IMR-90 (cell line): ENCODE measurements around the gene BRIP1. TPM values are rescaled to one million over a fixed set of nuclear protein-coding genes. Genes with fewer than 3 reads are reported as not detected.

ENCODE experiments used
- ATAC-seq: fragments of 200-7000 bp; cut with Tn5 transposase; 2 replicates; pipeline ENCODE4 v1.9.1; 2020; ENCODE audit warnings: low read depth, mild to moderate bottlenecking, moderate library complexity
- BruUV-seq: library from RNA; stranded (reverse); fragments of 400-500 nt; replicated peaks from 2 replicates; lab custom pipeline; 2021; lab: Mats Ljungman, UMichigan
- CTCF ChIA-PET: fragments of 300-600 bp; formaldehyde crosslinking; extraction: SDS; loops from one replicate; lab custom pipeline; 2021; ENCODE audit warnings: antibody characterized with exemption; lab: Yijun Ruan, JAX
- POLR2A ChIA-PET: fragments of 300-600 bp; sonication (Branson Sonifier 250); formaldehyde crosslinking; loops from one replicate; lab custom pipeline; 2022; ENCODE audit warnings: antibody characterized with exemption; ENCODE audit not compliant: unreplicated experiment; lab: Charles Lee
- DNase-seq: peaks from one replicate; pipeline ENCODE4 v3.0.0; 2013
- H2AFZ ChIP-seq: replicated peaks from 2 replicates; pipeline ENCODE3; 2013; ENCODE audit warnings: low read length, mild to moderate bottlenecking; ENCODE audit not compliant: poor library complexity
- H2AK5ac ChIP-seq: 2 replicates; pipeline ENCODE4 v1.6.1; 2013; ENCODE audit warnings: low read depth, low read length, inconsistent platforms
- H2AK9ac ChIP-seq: replicated peaks from 2 replicates; pipeline ENCODE3; 2013; ENCODE audit warnings: mild to moderate bottlenecking, low read depth, low read length, moderate library complexity; ENCODE audit not compliant: poor library complexity
- H2BK120ac ChIP-seq: 2 replicates; pipeline ENCODE4 v1.6.1; 2013; ENCODE audit warnings: low read depth, low read length, inconsistent platforms
- H2BK15ac ChIP-seq: 3 replicates; pipeline ENCODE4 v1.6.1; 2013; ENCODE audit warnings: low read depth, low read length, inconsistent platforms
- H2BK20ac ChIP-seq: 2 replicates; pipeline ENCODE4 v1.6.1; 2013; ENCODE audit warnings: low read depth, mild to moderate bottlenecking, inconsistent platforms, low read length, moderate library complexity
- H2BK5ac ChIP-seq: 2 replicates; pipeline ENCODE4 v1.6.1; 2013; ENCODE audit warnings: mild to moderate bottlenecking, low read depth, low read length, inconsistent platforms; ENCODE audit not compliant: poor library complexity, severe bottlenecking
- H3K14ac ChIP-seq: replicated peaks from 2 replicates; pipeline ENCODE4 v1.6.1; 2013; ENCODE audit warnings: low read depth, low read length, inconsistent platforms
- H3K18ac ChIP-seq: 2 replicates; pipeline ENCODE4 v1.6.1; 2013; ENCODE audit warnings: low read depth, low read length, control low read depth
- H3K23ac ChIP-seq: 2 replicates; pipeline ENCODE4 v1.6.1; 2013; ENCODE audit warnings: low read depth, low read length, inconsistent platforms
- H3K27ac ChIP-seq: 2 replicates; pipeline ENCODE4 v1.5.1; 2013; ENCODE audit warnings: mild to moderate bottlenecking, control low read depth, low read length; ENCODE audit not compliant: insufficient read depth
- H3K27me3 ChIP-seq: 2 replicates; pipeline ENCODE4 v1.6.1; 2013; ENCODE audit warnings: low read length; ENCODE audit not compliant: control insufficient read depth, insufficient read depth
- H3K36me3 ChIP-seq: 2 replicates; pipeline ENCODE4 v1.6.1; 2013; ENCODE audit warnings: low read length, mixed read lengths; ENCODE audit not compliant: control insufficient read depth, insufficient read depth
- H3K4ac ChIP-seq: 2 replicates; pipeline ENCODE4 v1.6.1; 2013; ENCODE audit warnings: low read depth, low read length, inconsistent platforms
- H3K4me1 ChIP-seq: 2 replicates; pipeline ENCODE4 v1.6.1; 2013; ENCODE audit warnings: low read length, mixed read lengths; ENCODE audit not compliant: control insufficient read depth, insufficient read depth
- H3K4me2 ChIP-seq: 2 replicates; pipeline ENCODE4 v1.6.1; 2013; ENCODE audit warnings: low read depth, mild to moderate bottlenecking, control low read depth, low read length, moderate library complexity
- H3K4me3 ChIP-seq: 2 replicates; pipeline ENCODE4 v1.5.1; 2013; ENCODE audit warnings: low read depth, mild to moderate bottlenecking, control low read depth, low read length, moderate library complexity; ENCODE audit not compliant: insufficient read depth
- H3K56ac ChIP-seq: 2 replicates; pipeline ENCODE4 v1.6.1; 2013; ENCODE audit warnings: low read length, inconsistent platforms; ENCODE audit not compliant: insufficient read depth; ENCODE audit errors: extremely low read depth
- H3K79me1 ChIP-seq, 2 experiments: 2 replicates each; pipeline ENCODE4 v1.6.1; 2013; ENCODE audit warnings: low read length in 2 of 2, inconsistent platforms in 1 of 2, low read depth in 1 of 2
- H3K9ac ChIP-seq: 2 replicates; pipeline ENCODE4 v1.6.1; 2013; ENCODE audit warnings: low read depth, low read length, control low read depth
- H3K9me1 ChIP-seq: 2 replicates; pipeline ENCODE4 v1.6.1; 2013; ENCODE audit warnings: low read length, inconsistent platforms; ENCODE audit not compliant: insufficient read depth
- H3K9me3 ChIP-seq: 2 replicates; pipeline ENCODE4 v1.6.1; 2013; ENCODE audit warnings: low read length; ENCODE audit not compliant: control insufficient read depth, insufficient read depth
- H4K20me1 ChIP-seq: 2 replicates; pipeline ENCODE4 v1.6.1; 2013; ENCODE audit warnings: low read length, inconsistent platforms; ENCODE audit not compliant: insufficient read depth
- H4K5ac ChIP-seq: 2 replicates; pipeline ENCODE4 v1.6.1; 2013; ENCODE audit warnings: mild to moderate bottlenecking, low read depth, low read length, control low read depth
- H4K8ac ChIP-seq, 2 experiments: 2 replicates each; pipeline ENCODE4 v1.6.1; 2013; ENCODE audit warnings: low read depth in 2 of 2, low read length in 2 of 2, control low read depth in 1 of 2, inconsistent platforms in 1 of 2
- H4K91ac ChIP-seq: 2 replicates; pipeline ENCODE4 v1.6.1; 2013; ENCODE audit warnings: low read depth, low read length, inconsistent platforms; ENCODE audit not compliant: insufficient read depth
- CEBPB ChIP-seq: IDR thresholded peaks from 2 replicates; pipeline ENCODE4 v1.6.1; 2012; ENCODE audit warnings: low read depth, low read length, improper control_type of control experiment
- CHD1 ChIP-seq: IDR thresholded peaks from 2 replicates; pipeline ENCODE4 v1.6.1; 2012; ENCODE audit warnings: low read depth, low read length, improper control_type of control experiment
- FOS ChIP-seq: fragments of 150-350 bp; IDR thresholded peaks from 2 replicates; pipeline ENCODE4 v1.6.1; 2016; ENCODE audit warnings: low read depth, low read length
- MXI1 ChIP-seq: IDR thresholded peaks from 2 replicates; pipeline ENCODE4 v1.6.1; 2012; ENCODE audit warnings: low read depth, mild to moderate bottlenecking, low read length, moderate library complexity, borderline replicate concordance
- NFE2L2 ChIP-seq: fragments of 150-350 bp; IDR thresholded peaks from 2 replicates; pipeline ENCODE4 v1.6.1; 2016; ENCODE audit warnings: low read depth, mild to moderate bottlenecking, low read length
- POLR2A ChIP-seq: IDR thresholded peaks from 2 replicates; pipeline ENCODE4 v1.6.1; 2012; ENCODE audit warnings: mild to moderate bottlenecking, low read depth, low read length
- RCOR1 ChIP-seq: IDR thresholded peaks from 2 replicates; pipeline ENCODE4 v1.6.1; 2012; ENCODE audit warnings: mild to moderate bottlenecking, low read length, improper control_type of control experiment; ENCODE audit not compliant: insufficient replicate concordance
- USF2 ChIP-seq: fragments of 150-350 bp; IDR thresholded peaks from 2 replicates; pipeline ENCODE4 v1.6.1; 2017; ENCODE audit warnings: mild to moderate bottlenecking, antibody characterized with exemption, low read length, low read depth
- WGBS, 2 experiments: methylation state at CpG; one replicate each; pipeline versions ENCODE4 v1.1.5 to v1.1.7; 2013; ENCODE audit warnings: missing lambda C conversion rate in 2 of 2; ENCODE audit not compliant: insufficient read length in 1 of 2; ENCODE audit errors: extremely low coverage in 2 of 2; 5-methylcytosine and 5-hydroxymethylcytosine counted together
- dilution Hi-C: fragments of 300-500 bp; cut with HindIII; formaldehyde crosslinking; loops from one replicate; pipeline ENCODE4 v1.14.3; 2018; ENCODE audit warnings: low sequenced_read_pairs; ENCODE audit not compliant: unreplicated experiment
- in situ Hi-C: fragments of 300-500 bp; cut with MboI; formaldehyde crosslinking; loops from 3 replicates; pipeline ENCODE4 v1.14.3; 2019; ENCODE audit warnings: low sequenced_read_pairs, inconsistent platforms, mixed read lengths
- intact Hi-C: fragments of 100-400 bp; cut with micrococcal nuclease; formaldehyde crosslinking; loops from 2 replicates; pipeline ENCODE4 v1.10.0; 2022
- polyA plus RNA-seq, 3 experiments: library from polyadenylated mRNA; depleted of rRNA; stranded (reverse); fragments of >200 nt; gene quantifications; 2 replicates each; pipeline ENCODE4 v1.2.3, GENCODE V29; 2012; ENCODE audit warnings: low replicate concordance in 1 of 3
- total RNA-seq: library from RNA; depleted of rRNA; stranded (reverse); fragments of >200 nt; gene quantifications from 2 replicates; pipeline ENCODE4 v1.2.3, GENCODE V29; 2012
- TF ChIP-seq, protein P1 (sequence below): conservative IDR thresholded peaks from 2 replicates; pipeline ENCODE4 v1.5.1; 2012; ENCODE audit warnings: mild to moderate bottlenecking, low read depth, low read length, improper control_type of control experiment

The BRIP1 gene
- total and polyA plus RNA-seq, 2 of the 4 experiments (the other 2 are of a cell fraction) = 6.1 to 19.7 TPM

DNA sequence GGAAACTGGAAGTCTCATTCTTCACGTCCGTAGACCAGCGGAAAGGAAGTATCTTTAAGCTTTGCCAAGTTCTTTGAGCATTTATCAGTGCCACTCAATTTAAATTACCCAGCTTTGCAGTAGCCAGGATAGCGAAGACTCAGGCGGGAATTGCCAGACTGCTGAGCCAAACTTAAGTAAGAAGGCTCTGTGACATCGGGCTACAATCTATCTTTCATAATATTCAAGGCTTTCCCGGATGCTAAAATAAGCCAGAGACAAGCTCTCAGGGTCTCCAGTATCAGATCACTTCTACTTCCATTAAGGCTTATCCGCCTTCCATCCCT lies 436 bp upstream of the BRIP1 start:
- Histone ChIP-seq H3K4me3 (peak overlapping the region; percentile 77), H3K27ac (peak overlapping the region; percentile 2), H3K14ac (0 out of 2 replicates have a peak overlapping the region, but pooled peaks have one; percentile 41), H4K5ac (peak overlapping the region; percentile 24; the same call in 1 of the 2 replicates), H2BK15ac (no peak overlapping the region), H3K4ac (peak overlapping the region; percentile 46), H3K23ac (peak overlapping the region; percentile 32; the same call in 1 of the 2 replicates), H3K9me3 (no peaks in the 10 kb centered on the region), H3K9ac (peak overlapping the region; percentile 47), H3K56ac (peak overlapping the region; percentile 42; the same call in 1 of the 2 replicates), H3K27me3 (no peaks in the 10 kb centered on the region), H3K9me1 (0 out of 2 replicates have a peak, but pooled peaks cover 5% of the 10 kb centered on the region), H2AK5ac (no peak overlapping the region), H2BK5ac (peak overlapping the region; percentile 17), H3K4me1 (peaks cover 3% of the 10 kb centered on the region; the same call in 1 of the 2 replicates), H3K4me2 (peak overlapping the region; percentile 82), H3K79me1 (peaks cover 4 to 27% of the 10 kb centered on the region in 2 experiments; a peak in 3 of 4 replicates), H2BK20ac (peak overlapping the region; percentile 28; the same call in 1 of the 2 replicates), H2AK9ac (no peak overlapping the region), H3K18ac (no peak overlapping the region; the same call in 1 of the 2 replicates), H4K20me1 (no peaks in the 10 kb centered on the region), H3K36me3 (no peaks in the 10 kb centered on the region; the same call in 1 of the 2 replicates), H4K8ac (peak overlapping the region in 1 of 2 experiments; percentile 53; a peak in 1 of 4 replicates), H4K91ac (no peak overlapping the region), H2AFZ (peak overlapping the region; percentile 98), H2BK120ac (peak overlapping the region; percentile 35; the same call in 1 of the 2 replicates)
- BruUV-seq = no TSS peak
- ChIA-PET CTCF (interaction anchor here (0.6 to 0.9 kb wide), 4 partner anchors 9 to 1583 kb away, joined by 4 to 5 read pairs (median 5); no protein-coding TSS in a partner anchor), POLR2A (no interaction called here)
- DNase-seq (no peak), ATAC-seq (peak; percentile 19)
- intact Hi-C loops (no loop called here), in situ Hi-C loops (no loop called here), dilution Hi-C loops (no loop called here)
- 0% methylated on average over 1 of the region's 8 CpGs; no CpG with 5 or more reads in 1 of the 2 experiments for WGBS, 2 experiments
- TF ChIP-seq RCOR1 = no peak
- TF ChIP-seq USF2 = no peak
- TF ChIP-seq FOS = no peak
- no peak for TF ChIP-seq CEBPB
- no peak for TF ChIP-seq CHD1
- no peak for TF ChIP-seq NFE2L2
- TF ChIP-seq MXI1 = no peak
- no peak for TF ChIP-seq POLR2A
- TF ChIP-seq, protein P1, sequence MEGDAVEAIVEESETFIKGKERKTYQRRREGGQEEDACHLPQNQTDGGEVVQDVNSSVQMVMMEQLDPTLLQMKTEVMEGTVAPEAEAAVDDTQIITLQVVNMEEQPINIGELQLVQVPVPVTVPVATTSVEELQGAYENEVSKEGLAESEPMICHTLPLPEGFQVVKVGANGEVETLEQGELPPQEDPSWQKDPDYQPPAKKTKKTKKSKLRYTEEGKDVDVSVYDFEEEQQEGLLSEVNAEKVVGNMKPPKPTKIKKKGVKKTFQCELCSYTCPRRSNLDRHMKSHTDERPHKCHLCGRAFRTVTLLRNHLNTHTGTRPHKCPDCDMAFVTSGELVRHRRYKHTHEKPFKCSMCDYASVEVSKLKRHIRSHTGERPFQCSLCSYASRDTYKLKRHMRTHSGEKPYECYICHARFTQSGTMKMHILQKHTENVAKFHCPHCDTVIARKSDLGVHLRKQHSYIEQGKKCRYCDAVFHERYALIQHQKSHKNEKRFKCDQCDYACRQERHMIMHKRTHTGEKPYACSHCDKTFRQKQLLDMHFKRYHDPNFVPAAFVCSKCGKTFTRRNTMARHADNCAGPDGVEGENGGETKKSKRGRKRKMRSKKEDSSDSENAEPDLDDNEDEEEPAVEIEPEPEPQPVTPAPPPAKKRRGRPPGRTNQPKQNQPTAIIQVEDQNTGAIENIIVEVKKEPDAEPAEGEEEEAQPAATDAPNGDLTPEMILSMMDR = no peak
